CD4-positive, alpha-beta memory T cell (primary cell): ENCODE measurements around the gene FNDC7. TPM values are rescaled to one million over a fixed set of nuclear protein-coding genes. Genes with fewer than 3 reads are reported as not detected.

Source experiments
- CTCF ChIA-PET: fragments of 350-600 bp; sonication (Branson Sonifier 250); formaldehyde crosslinking; loops from one replicate; lab custom pipeline; 2021; ENCODE audit warnings: inconsistent platforms; ENCODE audit not compliant: partially characterized antibody; lab: Charles Lee
- POLR2A ChIA-PET: fragments of 350-600 bp; sonication (Branson Sonifier 250); formaldehyde crosslinking; loops from one replicate; lab custom pipeline; 2021; ENCODE audit not compliant: partially characterized antibody; lab: Charles Lee
- DNase-seq, 5 donors: peaks; one replicate each; pipeline versions ENCODE4 v3.0.0 to v3.0.0-alpha.2; 2020 to 2022; ENCODE audit warnings: mixed read lengths in 1 of 5
- H3K27ac ChIP-seq: one replicate; pipeline ENCODE4 v1.7.0; 2013; ENCODE audit warnings: low read depth, low read length
- H3K27me3 ChIP-seq: 2 replicates; pipeline ENCODE4 v1.7.0; 2013; ENCODE audit warnings: mild to moderate bottlenecking, low read length, moderate library complexity; ENCODE audit not compliant: insufficient read depth
- H3K36me3 ChIP-seq: 2 replicates; pipeline ENCODE4 v1.7.0; 2013; ENCODE audit warnings: mild to moderate bottlenecking, low read length, moderate library complexity; ENCODE audit not compliant: insufficient read depth
- H3K4me1 ChIP-seq: 2 replicates; pipeline ENCODE4 v1.7.0; 2013; ENCODE audit warnings: mild to moderate bottlenecking, low read length, moderate library complexity; ENCODE audit not compliant: insufficient read depth
- H3K4me3 ChIP-seq, 2 donors: one replicate each; pipeline ENCODE4 v1.7.0; 2013; ENCODE audit warnings: low read length in 2 of 2, mild to moderate bottlenecking in 1 of 2
- H3K9me3 ChIP-seq, 2 donors: one replicate each; pipeline ENCODE4 v1.7.0; 2013; ENCODE audit warnings: low read length in 2 of 2, control low read depth in 1 of 2; ENCODE audit not compliant: control insufficient read depth in 1 of 2
- H3K27ac Mint-ChIP-seq, 7 donors: one replicate each; pipeline ENCODE4 v1.8.0; 2020 to 2021; ENCODE audit warnings: mixed read lengths in 7 of 7, mild to moderate bottlenecking in 6 of 7, inconsistent platforms in 3 of 7, moderate library complexity in 3 of 7
- H3K27me3 Mint-ChIP-seq, 2 donors: one replicate each; pipeline ENCODE4 v1.8.0; 2020 to 2021; ENCODE audit warnings: mixed read lengths in 2 of 2
- H3K36me3 Mint-ChIP-seq, 2 donors: one replicate each; pipeline ENCODE4 v1.8.0; 2020 to 2021; ENCODE audit warnings: mixed read lengths in 2 of 2, inconsistent platforms in 1 of 2, mild to moderate bottlenecking in 1 of 2
- H3K4me1 Mint-ChIP-seq, 4 donors: one replicate each; pipeline ENCODE4 v1.8.0; 2020 to 2021; ENCODE audit warnings: mixed read lengths in 4 of 4, mild to moderate bottlenecking in 1 of 4
- H3K4me3 Mint-ChIP-seq, 8 donors: one replicate each; pipeline ENCODE4 v1.8.0; 2020 to 2021; ENCODE audit warnings: mixed read lengths in 8 of 8, mild to moderate bottlenecking in 7 of 8, moderate library complexity in 6 of 8, inconsistent platforms in 3 of 8
- H3K9me3 Mint-ChIP-seq, 8 donors: one replicate each; pipeline ENCODE4 v1.8.0; 2020 to 2021; ENCODE audit warnings: mixed read lengths in 8 of 8, mild to moderate bottlenecking in 5 of 8, inconsistent platforms in 3 of 8, moderate library complexity in 1 of 8
- intact Hi-C: fragments of 100-400 bp; cut with micrococcal nuclease; formaldehyde crosslinking; loops from one replicate; pipeline ENCODE4 v1.15.1; 2023
- polyA plus RNA-seq, 2 donors: library from polyadenylated mRNA; unstranded; fragments of 300-500 nt; fragmentation: Illumina TruSeq; gene quantifications; one replicate each; pipeline ENCODE4 v1.2.3, GENCODE V29; 2021
- total RNA-seq, 2 experiments: library from RNA; stranded (reverse); gene quantifications; one replicate each; pipeline ENCODE4 v1.2.3, GENCODE V29; 2021

FNDC7 gene
- total and polyA plus RNA-seq, 4 experiments from 2014 or later = 0.10 to 0.17 (median 0.17) TPM; not detected in 1

DNA sequence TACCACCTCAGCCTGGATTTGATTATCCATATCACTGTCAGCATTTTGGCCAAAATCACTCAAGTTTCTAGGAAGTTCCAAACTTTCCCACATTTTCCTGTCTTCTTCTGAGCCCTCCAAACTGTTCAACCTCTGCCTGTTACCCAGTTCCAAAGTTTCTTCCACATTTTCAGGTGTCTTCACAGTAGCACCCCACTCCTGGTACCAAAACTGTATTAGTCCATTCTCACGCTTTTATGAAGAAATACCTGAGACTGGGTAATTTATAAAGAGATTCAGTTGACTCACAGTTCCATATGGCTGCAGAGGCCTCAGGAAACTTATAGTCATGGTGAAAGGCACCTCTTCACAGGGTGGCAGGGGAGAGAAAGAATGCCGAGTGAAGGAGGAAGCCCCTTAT is 73.2 kb downstream of the FNDC7 start:
- peaks cover 84 to 88% of the 10 kb centered on the region in 2 donors for H3K36me3 Mint-ChIP-seq
- POLR2A ChIA-PET = no interaction called here
- no peak overlapping the region for H3K4me3 ChIP-seq
- H3K27ac ChIP-seq = no peak overlapping the region
- H3K4me3 Mint-ChIP-seq = no peak overlapping the region
- peaks cover 0 to 3% (median 0%) of the 10 kb centered on the region in 4 donors for H3K4me1 Mint-ChIP-seq
- intact Hi-C loops = no loop called here
- no peaks in the 10 kb centered on the region for H3K4me1 ChIP-seq
- H3K27me3 Mint-ChIP-seq = no peaks in the 10 kb centered on the region
- no peak for DNase-seq
- H3K9me3 ChIP-seq = peaks cover 0 to 11% of the 10 kb centered on the region in 2 donors
- CTCF ChIA-PET = no interaction called here
- H3K27ac Mint-ChIP-seq = peak overlapping the region in 1 of 7 donors; percentile 4
- peaks cover 3 to 35% (median 19%) of the 10 kb centered on the region in 8 donors for H3K9me3 Mint-ChIP-seq
- peaks cover 32% of the 10 kb centered on the region for H3K36me3 ChIP-seq
- H3K27me3 ChIP-seq = no peaks in the 10 kb centered on the region

DNA sequence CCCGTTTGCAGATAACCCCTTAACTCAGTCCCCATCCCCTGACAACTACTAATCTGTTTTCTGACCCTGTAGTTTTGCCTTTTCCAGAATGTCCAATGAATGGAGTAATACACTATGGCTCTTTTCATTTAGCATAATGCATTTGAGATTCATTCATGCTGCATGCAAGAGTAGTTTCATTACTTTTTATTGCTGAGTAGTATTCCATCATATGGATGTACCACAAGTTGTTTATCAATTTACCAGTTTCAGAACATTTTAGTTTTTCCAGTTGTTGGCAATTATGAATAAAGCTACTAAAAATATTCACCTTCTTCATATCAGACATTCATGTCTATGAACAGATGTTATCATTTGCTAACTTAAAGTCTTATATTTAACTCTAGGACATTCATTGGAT is 79.1 kb downstream of the FNDC7 start:
- Mint-ChIP-seq H3K4me1 (peaks cover 0 to 3% (median 0%) of the 10 kb centered on the region in 4 donors), H3K27ac (peak overlapping the region in 1 of 7 donors; percentile 23), H3K27me3 (no peaks in the 10 kb centered on the region), H3K4me3 (no peak overlapping the region), H3K36me3 (peaks cover 79 to 83% of the 10 kb centered on the region in 2 donors), H3K9me3 (peaks cover 5 to 21% (median 14%) of the 10 kb centered on the region in 8 donors)
- Histone ChIP-seq H3K27ac (no peak overlapping the region), H3K4me3 (no peak overlapping the region), H3K27me3 (no peaks in the 10 kb centered on the region), H3K9me3 (peaks cover 0 to 17% of the 10 kb centered on the region in 2 donors), H3K36me3 (peaks cover 42% of the 10 kb centered on the region), H3K4me1 (no peaks in the 10 kb centered on the region)
- intact Hi-C loops = no loop called here
- POLR2A ChIA-PET = no interaction called here
- CTCF ChIA-PET = interaction anchor here (1.8 to 2.5 kb wide), 2 partner anchors 32 to 36 kb away, joined by 3 to 8 read pairs; no protein-coding TSS in a partner anchor
- no peak for DNase-seq

Other genes with a start within 250 kb of the FNDC7 start
- 10 to 100 TPM in 1 of 2 experiments, 1 to 10 TPM in 1; 9.2 to 10.7 TPM for gene EEIG2, start 152.8 kb upstream of the FNDC7 start, total RNA-seq
- gene EEIG2, start 152.8 kb upstream of the FNDC7 start, polyA plus RNA-seq = 1 to 10 TPM in 1 of 2 donors, under 1 TPM in 1; 0.33 to 1.3 TPM
- gene HENMT1, start 51.8 kb upstream of the FNDC7 start, total RNA-seq = 10 to 100 TPM; 19.1 to 19.3 TPM
- gene HENMT1, start 51.8 kb upstream of the FNDC7 start, polyA plus RNA-seq = 10 to 100 TPM; 33.4 to 33.9 TPM
- gene PRPF38B, start 20.6 kb upstream of the FNDC7 start, total RNA-seq = 100 to 1,000 TPM; 124 to 126 TPM
- 10 to 100 TPM; 11.9 to 35.8 TPM for gene PRPF38B, start 20.6 kb upstream of the FNDC7 start, polyA plus RNA-seq
- gene STXBP3, start 33.8 kb downstream of the FNDC7 start, total RNA-seq = 10 to 100 TPM; 90.9 to 92.5 TPM
- 10 to 100 TPM; 69.0 to 74.1 TPM for gene STXBP3, start 33.8 kb downstream of the FNDC7 start, polyA plus RNA-seq
- not detected for gene AKNAD1, start 144.2 kb downstream of the FNDC7 start, total RNA-seq
- gene AKNAD1, start 144.2 kb downstream of the FNDC7 start, polyA plus RNA-seq = not detected
- 1 to 10 TPM; 1.4 to 1.8 TPM for gene GPSM2, start 164.1 kb downstream of the FNDC7 start, total RNA-seq
- 1 to 10 TPM in 1 of 2 donors, under 1 TPM in 1; 0.55 to 1.2 TPM for gene GPSM2, start 164.1 kb downstream of the FNDC7 start, polyA plus RNA-seq